Measurements from ENCODE around the gene SLC2A9.
"Not testable (repeated sequence)": the region's sequence is repeated elsewhere in the genome, so short reads cannot be mapped to it uniquely, and the experiment has no call there.

Gene SLC2A9

DNA sequence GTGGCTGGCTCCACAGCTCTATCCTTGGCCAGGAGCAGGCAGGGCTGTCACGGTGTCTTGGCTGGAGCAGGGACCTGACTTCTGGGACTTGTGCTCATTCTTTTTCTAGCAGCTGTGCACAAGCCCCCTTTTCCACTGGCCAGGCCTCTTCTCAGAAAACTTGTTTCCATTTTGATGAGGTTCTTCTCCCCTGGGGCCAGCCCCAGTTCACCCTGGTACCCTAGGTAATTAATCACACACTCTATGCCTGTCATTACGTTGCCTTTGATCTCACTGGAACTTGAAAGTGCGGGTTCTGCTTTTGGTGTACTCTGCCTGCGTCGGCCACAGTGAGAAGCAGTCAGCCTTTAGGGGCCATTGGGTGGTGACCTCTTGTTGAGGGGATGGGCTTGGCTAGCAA lies 213.2 kb downstream of the SLC2A9 start:
- DNase-seq = no peak

DNA sequence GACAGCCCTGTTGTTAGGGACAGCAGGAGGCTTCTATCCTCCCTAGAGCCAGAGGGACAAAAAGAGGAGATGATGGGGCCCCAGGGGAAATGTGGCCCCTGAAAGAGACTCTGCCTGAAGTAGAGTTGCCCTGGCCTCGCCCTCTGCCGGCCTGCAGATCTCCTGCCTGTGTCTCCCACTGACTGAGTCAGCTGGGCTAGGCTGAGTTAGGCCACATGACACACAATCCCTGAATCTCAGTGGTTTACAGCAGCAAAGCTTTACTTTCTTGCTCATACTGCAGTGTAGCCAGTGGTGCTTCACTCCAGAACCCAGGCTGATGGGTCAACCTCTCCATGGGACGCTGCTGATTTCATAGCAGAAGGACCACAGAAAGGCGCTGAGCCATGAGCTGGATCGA lies 216.4 kb downstream of the SLC2A9 start:
- no peak for DNase-seq

DNA sequence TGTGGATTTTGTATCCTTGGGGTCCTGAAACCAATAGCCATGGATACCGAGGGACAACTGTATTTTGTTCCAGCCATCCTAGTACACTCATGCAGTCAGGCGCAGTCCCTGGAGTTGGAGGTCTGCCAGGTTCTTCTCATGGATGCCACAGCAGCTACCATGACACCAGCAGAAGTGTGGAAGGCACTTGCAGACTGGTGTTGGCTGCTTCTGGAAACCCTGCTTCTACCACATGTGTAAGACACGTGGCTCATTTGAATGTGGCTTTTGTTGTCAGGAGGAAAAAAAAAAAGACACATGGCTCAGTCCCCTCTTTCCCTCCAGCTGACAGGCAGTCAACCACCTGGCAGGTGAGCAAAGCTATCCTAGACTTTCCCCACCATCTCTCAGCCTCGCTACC lies 220.4 kb downstream of the SLC2A9 start:
- DNase-seq = no peak

DNA sequence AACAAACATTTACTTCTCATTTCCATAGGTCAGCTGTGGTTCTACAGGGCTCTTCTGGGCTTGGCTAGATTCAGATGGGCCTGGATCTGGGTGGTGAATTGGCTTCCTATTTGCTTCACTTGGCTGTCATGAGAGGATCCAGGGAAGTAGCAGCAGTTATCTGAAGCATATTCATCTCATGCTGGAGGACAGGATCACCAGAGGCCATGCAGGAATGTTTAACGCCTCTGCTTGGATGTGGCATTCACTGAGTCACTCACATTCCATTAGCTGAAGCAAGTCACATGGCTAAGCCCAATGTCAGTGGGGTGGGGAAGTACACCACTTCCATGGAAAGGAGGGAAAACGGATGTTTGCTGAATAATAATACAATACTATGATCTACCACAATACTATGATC lies 224.7 kb downstream of the SLC2A9 start:
- DNase-seq = not testable (repeated sequence)

DNA sequence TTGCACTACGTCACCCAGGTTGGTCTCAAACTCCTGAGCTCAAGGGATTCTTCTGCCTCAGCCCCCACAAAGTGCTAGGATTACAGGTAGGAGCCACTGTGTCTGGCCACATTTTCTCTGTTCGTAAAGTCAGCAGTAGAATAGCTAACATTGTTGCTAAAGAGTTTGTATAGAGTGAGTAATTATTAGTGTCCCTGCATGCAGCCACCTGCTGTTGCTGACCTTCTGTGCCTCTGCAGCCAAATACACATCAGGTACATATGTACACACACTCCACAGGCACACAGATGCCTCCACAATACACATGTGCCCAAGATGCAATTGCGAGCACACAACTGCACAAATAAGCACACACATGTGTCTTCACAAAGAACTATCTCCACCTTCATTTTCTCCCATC lies 228.9 kb downstream of the SLC2A9 start:
- no peak for DNase-seq

DNA sequence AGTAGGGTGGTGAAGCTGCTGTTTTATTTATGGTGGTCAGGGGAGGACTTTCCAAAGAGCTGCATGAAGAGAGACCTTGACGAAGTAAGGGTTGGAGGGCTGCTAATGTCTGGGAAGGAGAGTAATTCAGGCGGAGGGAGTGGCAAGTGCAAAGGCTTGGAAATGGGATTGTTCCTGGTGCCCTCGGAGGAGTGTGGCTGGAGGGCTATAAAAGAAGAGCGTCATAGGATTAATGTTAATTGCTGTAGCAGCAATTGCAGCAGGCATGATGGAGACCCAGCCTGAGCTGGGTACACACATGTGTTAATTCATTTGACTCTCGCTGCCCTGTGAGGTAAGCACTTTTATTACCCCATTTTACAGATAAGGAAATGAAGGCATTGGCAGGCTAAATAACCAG lies 235.4 kb downstream of the SLC2A9 start:
- not testable (repeated sequence) for DNase-seq

DNA sequence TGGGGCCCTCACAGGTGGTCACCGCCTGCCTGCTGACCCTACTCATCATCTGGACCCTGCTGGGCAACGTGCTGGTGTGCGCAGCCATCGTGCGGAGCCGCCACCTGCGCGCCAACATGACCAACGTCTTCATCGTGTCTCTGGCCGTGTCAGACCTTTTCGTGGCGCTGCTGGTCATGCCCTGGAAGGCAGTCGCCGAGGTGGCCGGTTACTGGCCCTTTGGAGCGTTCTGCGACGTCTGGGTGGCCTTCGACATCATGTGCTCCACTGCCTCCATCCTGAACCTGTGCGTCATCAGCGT lies 239.2 kb downstream of the SLC2A9 start:
- no peak for DNase-seq

DNA sequence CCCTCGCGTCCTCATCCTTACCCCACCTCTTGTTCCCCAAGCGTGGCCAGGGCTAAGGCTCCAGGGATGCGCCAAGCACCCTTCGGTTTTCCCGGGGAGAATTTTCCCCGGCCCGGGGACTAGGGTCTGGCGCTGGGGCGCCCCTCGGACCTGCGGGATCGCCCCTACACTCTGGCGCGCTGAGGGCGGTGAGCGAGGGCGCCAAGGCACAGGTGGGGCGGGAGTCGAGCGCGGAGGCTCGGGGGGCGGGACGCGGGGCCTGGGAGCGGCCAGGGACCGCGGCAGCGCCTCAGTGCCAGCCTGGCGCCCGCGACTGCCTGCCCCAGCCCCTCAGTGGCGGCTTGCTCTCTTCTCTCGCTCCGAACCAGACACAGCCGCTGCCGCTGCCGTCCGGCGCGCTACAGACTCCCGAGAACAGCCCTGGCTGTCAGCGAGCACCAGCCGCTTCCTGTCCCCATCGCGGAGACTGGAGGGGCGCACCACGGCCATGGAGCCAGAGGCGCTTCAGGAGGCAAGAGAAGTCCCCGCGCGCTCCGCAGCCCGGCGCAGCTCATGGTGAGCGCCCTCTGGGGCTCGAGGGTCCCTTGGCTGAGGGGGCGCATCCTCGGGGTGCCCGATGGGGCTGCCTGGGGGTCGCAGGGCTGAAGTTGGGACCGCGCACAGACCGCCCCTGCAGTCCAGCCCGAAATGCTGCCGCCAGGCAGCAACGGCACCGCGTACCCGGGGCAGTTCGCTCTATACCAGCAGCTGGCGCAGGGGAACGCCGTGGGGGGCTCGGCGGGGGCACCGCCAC lies 239.8 kb downstream of the SLC2A9 start, which contains the start of gene DRD5:
Gene DRD5 (plus strand): TSS at position 292 of the 793 bp plus-strand sequence. CDS start 396 bp downstream, at position 688.
- DNase-seq = no peak
